Fibroblast of pulmonary artery (primary cell): ENCODE data around the gene LDLRAD4.

Experiments
- DNase-seq: peaks from one replicate; pipeline ENCODE4 v3.0.0-alpha.2; 2010; ENCODE audit warnings: low read depth
- H3K4me3 ChIP-seq: replicated peaks from 2 replicates; pipeline ENCODE4 v1.5.1; 2011; ENCODE audit warnings: low read depth, mild to moderate bottlenecking, control low read depth, low read length, moderate library complexity
- TF ChIP-seq, protein P1 (sequence below): IDR thresholded peaks from 2 replicates; pipeline ENCODE4 v1.5.1; 2011; ENCODE audit warnings: mild to moderate bottlenecking, control low read depth, low read length, inconsistent platforms; ENCODE audit errors: missing control alignments

The LDLRAD4 gene

DNA sequence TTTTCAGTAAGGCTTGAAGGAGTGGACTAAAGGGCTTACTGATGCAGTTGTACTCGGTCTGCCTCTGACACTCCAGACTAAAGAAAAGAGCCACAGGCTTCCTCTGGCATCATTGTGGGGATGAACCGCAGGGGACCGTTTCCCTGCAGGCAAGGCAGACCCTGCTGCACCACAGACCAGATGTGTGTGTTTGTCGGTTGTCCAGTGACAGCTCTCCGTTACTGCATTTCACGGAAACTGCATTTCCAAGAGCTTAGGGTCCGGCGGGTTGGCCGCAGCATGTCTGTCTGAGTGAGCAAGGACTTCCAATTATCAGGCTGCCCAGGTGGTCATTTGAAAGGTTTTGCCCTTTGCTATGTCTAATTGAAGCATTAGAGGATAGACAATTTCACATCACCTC is 409.7 kb downstream of the LDLRAD4 start:
- no peak for DNase-seq
- no peak overlapping the region for H3K4me3 ChIP-seq
- TF ChIP-seq, protein P1, sequence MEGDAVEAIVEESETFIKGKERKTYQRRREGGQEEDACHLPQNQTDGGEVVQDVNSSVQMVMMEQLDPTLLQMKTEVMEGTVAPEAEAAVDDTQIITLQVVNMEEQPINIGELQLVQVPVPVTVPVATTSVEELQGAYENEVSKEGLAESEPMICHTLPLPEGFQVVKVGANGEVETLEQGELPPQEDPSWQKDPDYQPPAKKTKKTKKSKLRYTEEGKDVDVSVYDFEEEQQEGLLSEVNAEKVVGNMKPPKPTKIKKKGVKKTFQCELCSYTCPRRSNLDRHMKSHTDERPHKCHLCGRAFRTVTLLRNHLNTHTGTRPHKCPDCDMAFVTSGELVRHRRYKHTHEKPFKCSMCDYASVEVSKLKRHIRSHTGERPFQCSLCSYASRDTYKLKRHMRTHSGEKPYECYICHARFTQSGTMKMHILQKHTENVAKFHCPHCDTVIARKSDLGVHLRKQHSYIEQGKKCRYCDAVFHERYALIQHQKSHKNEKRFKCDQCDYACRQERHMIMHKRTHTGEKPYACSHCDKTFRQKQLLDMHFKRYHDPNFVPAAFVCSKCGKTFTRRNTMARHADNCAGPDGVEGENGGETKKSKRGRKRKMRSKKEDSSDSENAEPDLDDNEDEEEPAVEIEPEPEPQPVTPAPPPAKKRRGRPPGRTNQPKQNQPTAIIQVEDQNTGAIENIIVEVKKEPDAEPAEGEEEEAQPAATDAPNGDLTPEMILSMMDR: no peak

DNA sequence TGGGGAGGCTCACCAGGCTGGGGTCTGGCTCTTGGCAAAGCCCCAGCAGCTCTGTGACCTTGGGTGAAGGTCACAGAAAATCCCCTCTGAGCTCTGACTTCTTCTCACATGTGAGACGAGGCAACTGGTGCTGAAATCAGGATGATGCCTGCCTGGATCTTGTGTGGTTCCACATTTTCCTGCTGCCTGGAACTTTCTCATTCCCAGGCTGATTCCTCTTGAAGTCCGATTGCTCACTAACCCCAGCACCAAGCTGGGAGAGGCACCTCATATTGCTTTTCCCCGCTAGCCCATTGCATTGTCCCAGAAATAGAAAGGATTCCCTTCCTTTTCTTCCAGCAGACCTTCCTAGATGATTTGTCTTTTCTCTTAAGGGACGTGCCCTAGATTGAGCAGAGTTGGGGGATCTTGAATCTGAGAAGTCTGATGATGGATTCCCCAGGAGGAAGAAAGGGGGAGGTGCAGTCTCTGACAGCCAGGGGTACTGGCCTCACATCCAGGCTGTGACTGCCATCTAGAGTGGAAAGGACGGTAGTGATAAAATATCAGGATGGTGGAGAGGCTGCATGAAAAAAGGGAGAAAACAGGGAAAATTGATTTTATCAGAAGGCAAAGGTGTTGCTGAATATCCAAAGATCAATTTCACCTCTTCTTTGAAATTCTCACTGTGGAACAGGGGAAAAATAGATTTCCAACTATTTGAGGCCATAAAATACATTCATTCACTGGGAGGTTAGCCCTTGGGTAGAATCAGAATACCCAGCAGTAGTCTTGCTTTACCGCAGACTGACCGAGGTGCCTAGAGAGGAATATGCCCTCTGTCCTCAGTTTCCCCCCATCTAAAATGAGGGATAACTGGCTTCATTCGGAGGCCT is 411.5 kb downstream of the LDLRAD4 start:
- no peak overlapping the region for H3K4me3 ChIP-seq
- TF ChIP-seq, protein P1: peak; percentile 81
- peak; percentile 64 for DNase-seq

DNA sequence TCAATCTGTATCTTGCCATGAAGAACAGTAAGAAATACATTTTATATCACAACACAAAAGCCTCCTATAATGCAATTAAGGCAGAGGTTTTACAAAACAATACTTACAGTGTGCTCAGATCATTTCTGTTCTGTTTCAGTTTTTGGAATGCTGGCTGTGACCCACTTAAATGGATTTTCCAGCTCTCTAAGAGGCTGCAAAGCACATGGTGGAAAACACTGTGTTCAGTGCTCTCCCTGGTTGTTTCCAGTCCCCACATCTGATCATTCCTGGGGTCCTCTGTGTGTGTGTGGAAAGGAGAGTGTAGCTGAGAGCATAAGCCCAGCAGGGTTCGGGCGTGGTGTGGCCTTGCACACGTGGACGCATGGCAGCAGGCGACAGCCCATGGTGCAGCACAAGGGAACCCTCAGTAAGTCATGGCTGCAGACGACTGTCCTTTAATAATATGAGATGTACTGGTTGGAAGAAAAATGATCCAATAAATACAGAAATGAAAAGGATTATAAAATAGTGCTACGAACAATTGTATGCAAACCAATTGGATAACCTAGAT is 412.2 kb downstream of the LDLRAD4 start:
- H3K4me3 ChIP-seq: no peak overlapping the region
- TF ChIP-seq, protein P1: no peak
- DNase-seq: no peak

DNA sequence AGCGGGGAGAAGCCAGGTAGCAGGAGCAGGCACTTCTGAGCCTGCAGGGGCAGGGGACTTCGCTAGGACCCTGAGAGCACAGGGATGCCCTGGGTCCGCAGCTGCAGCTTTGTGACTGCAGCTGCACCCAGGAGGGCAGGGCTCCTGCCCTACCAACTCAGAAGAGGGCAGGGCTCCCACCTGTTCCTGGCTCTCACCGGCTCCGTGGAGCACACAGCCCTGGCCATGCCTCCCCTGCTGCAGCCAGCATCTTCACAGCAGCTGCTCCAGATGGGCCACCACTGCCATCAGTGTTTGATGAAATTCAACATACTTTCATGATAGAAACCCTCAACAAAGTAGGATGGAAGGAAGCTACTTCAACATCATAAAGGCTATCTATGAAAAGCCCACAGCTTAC is 415.1 kb downstream of the LDLRAD4 start:
- no peak for DNase-seq
- TF ChIP-seq, protein P1: no peak
- H3K4me3 ChIP-seq: no peak overlapping the region

DNA sequence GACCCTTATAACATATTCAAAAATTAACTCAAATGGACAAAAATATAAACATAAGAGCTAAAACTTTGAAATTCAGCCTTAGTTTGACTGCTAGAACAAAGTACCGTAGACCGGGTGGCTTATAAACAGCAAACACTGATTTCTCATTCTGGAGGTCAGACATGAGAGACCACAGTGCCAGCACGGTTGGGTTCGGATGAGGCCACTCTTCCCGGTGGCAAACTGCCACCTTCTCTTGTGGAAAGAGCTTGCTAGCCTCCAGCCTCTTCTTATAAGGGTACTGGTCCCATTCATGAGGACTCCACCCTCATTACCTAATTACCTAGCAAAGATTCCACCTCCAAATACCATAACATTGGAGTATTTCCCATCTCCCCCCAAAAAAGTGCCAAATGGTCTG is 416.5 kb downstream of the LDLRAD4 start:
- no peak for DNase-seq
- TF ChIP-seq, protein P1: no peak
- H3K4me3 ChIP-seq: no peak overlapping the region

DNA sequence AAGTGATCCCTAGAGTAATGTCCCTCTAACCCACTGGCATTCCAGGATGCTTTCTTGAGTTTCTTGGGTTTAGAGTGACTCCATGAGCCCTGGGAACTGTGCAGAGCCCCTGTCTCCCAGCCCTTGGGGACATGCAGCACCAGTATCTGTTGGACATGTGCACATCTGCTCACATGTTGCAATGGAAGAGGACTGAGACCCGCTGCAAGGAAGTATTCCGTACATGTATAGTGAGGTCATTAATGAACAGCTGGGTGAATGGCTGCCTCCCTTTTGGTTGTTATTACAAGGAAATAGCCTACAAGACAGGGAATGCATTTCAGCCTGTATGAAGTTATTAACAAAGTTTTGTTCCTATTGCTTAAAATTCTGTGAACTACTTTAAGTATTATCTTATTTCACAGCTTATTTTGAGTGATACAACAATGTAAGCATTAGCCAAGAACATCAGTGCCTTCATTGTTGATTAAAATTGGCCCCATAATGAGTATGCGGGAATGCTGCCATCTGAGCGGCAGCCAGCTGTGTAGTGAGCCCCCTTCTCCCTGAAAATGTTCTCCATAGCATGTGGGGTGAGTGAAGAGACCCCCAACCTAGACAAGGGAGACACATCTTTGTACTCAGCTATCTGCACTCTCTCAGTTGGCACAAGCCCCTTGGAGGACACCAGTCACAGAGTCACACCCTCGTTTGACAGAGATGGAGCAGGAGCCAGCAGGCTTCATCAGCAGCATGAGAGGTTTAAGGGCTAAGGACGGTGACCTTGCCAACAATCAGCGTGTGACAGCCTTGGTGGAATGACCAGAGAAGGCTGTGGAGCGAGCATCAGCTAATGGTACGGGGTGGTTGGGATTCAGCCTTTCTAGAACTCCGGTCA is 420.4 kb downstream of the LDLRAD4 start:
- TF ChIP-seq, protein P1: no peak
- no peak for DNase-seq
- H3K4me3 ChIP-seq: no peak overlapping the region
